SK-N-SH (cell line): ENCODE results near the gene SERINC1. TPM values are rescaled to one million over a fixed set of nuclear protein-coding genes. Genes with fewer than 3 reads are reported as not detected.

ENCODE experiments used
- CTCF ChIA-PET: fragments of 300-600, 350-600 bp; formaldehyde crosslinking; extraction: SDS; loops from one replicate; lab custom pipeline; 2021; lab: Yijun Ruan, JAX
- POLR2A ChIA-PET: fragments of 350-600 bp; sonication (Branson Sonifier 250); formaldehyde crosslinking; extraction: SDS; loops from one replicate; lab custom pipeline; 2020; ENCODE audit warnings: antibody characterized with exemption, inconsistent platforms; lab: Yijun Ruan, JAX
- DNase-seq: peaks from one replicate; pipeline ENCODE4 v3.0.0; 2012
- H2AFZ ChIP-seq: fragments of 200-600 bp; sonication (generic); 2 replicates; pipeline ENCODE4 v1.8.1; 2016; ENCODE audit warnings: antibody characterized with exemption, mild to moderate bottlenecking, low read depth
- H3F3A ChIP-seq: fragments of 200-600 bp; sonication (generic); replicated peaks from 2 replicates; pipeline ENCODE3; 2016; ENCODE audit warnings: antibody characterized with exemption, mild to moderate bottlenecking; ENCODE audit not compliant: insufficient read depth
- H3K27ac ChIP-seq, 2 experiments: fragments of 200-500 bp in 1 of 2; fragments of 200-600 bp in 1 of 2; sonication (Bioruptor generic) in 1 of 2; sonication (generic), shearing (Covaris generic) in 1 of 2; 2 replicates each; pipeline versions ENCODE4 v1.5.1 to v1.6.1; 2014 to 2016; ENCODE audit warnings: low read depth in 2 of 2, inconsistent platforms in 1 of 2, low read length in 1 of 2, mild to moderate bottlenecking in 1 of 2, mixed read lengths in 1 of 2
- H3K27me3 ChIP-seq: fragments of 200-600 bp; sonication (generic), shearing (Covaris generic); 2 replicates; pipeline ENCODE4 v1.6.1; 2016; ENCODE audit warnings: mixed run types; ENCODE audit not compliant: insufficient read depth
- H3K36me3 ChIP-seq, 2 experiments: fragments of 200-500 bp in 1 of 2; fragments of 200-600 bp in 1 of 2; sonication (Bioruptor generic) in 1 of 2; sonication (generic) in 1 of 2; replicated peaks in 1 of 2; 2 replicates each; pipeline versions ENCODE3 to v1.5.1; 2014 to 2016; ENCODE audit warnings: low read length in 1 of 2, mild to moderate bottlenecking in 1 of 2; ENCODE audit not compliant: insufficient read depth in 2 of 2, control insufficient read depth in 1 of 2
- H3K4me1 ChIP-seq, 2 experiments: fragments of 200-500 bp in 1 of 2; fragments of 200-600 bp in 1 of 2; sonication (Bioruptor generic) in 1 of 2; sonication (generic), shearing (Covaris generic) in 1 of 2; 2 replicates each; pipeline versions ENCODE4 v1.5.1 to v1.6.1; 2014 to 2016; ENCODE audit warnings: low read depth in 1 of 2, low read length in 1 of 2, mixed run types in 1 of 2; ENCODE audit not compliant: insufficient read depth in 2 of 2, control insufficient read depth in 1 of 2
- H3K4me2 ChIP-seq: fragments of 200-600 bp; sonication (generic), shearing (Covaris generic); 2 replicates; pipeline ENCODE4 v1.6.1; 2017; ENCODE audit warnings: mixed run types
- H3K4me3 ChIP-seq, 2 experiments: fragments of 200-500 bp in 1 of 2; fragments of 200-600 bp in 1 of 2; sonication (Bioruptor generic) in 1 of 2; sonication (generic), shearing (Covaris generic) in 1 of 2; 2 replicates each; pipeline versions ENCODE4 v1.5.1 to v1.8.1; 2014 to 2016; ENCODE audit warnings: low read depth in 2 of 2, inconsistent platforms in 1 of 2, low read length in 1 of 2, mild to moderate bottlenecking in 1 of 2, mixed read lengths in 1 of 2, moderate library complexity in 1 of 2
- H3K79me2 ChIP-seq: fragments of 200-600 bp; sonication (generic); 2 replicates; pipeline ENCODE4 v1.8.1; 2017; ENCODE audit warnings: mild to moderate bottlenecking; ENCODE audit not compliant: insufficient read depth
- H3K9ac ChIP-seq: fragments of 200-600 bp; sonication (generic); 2 replicates; pipeline ENCODE4 v1.6.1; 2017; ENCODE audit warnings: mixed run types
- H3K9me2 ChIP-seq: fragments of 200-600 bp; sonication (generic); 2 replicates; pipeline ENCODE4 v1.6.1; 2017; ENCODE audit warnings: mixed run types
- H3K9me3 ChIP-seq: fragments of 200-600 bp; sonication (generic); 2 replicates; pipeline ENCODE4 v1.6.1; 2017; ENCODE audit warnings: mixed run types, mild to moderate bottlenecking, moderate library complexity
- H4K20me1 ChIP-seq: fragments of 200-600 bp; sonication (generic); 2 replicates; pipeline ENCODE4 v1.6.1; 2017; ENCODE audit warnings: mild to moderate bottlenecking, mixed run types; ENCODE audit not compliant: insufficient read depth
- CHD2 ChIP-seq: fragments of 150-350 bp; IDR thresholded peaks from 2 replicates; pipeline ENCODE4 v1.6.1; 2018; ENCODE audit warnings: low read length; ENCODE audit not compliant: partially characterized antibody
- EP300 ChIP-seq, 2 experiments: IDR thresholded peaks; 2 replicates each; pipeline versions ENCODE4 v1.4.0 to v1.6.1; 2012; ENCODE audit warnings: borderline replicate concordance in 1 of 2, low read depth in 1 of 2, low read length in 1 of 2
- EZH2phosphoT487 ChIP-seq: fragments of 200-600 bp; sonication (generic); IDR thresholded peaks from 2 replicates; pipeline ENCODE4 v1.6.1; 2017; ENCODE audit warnings: low read depth, mixed run types, mild to moderate bottlenecking, antibody characterized with exemption, moderate library complexity, borderline replicate concordance
- FOSL2 ChIP-seq: IDR thresholded peaks from 2 replicates; pipeline ENCODE4 v1.4.0; 2012; ENCODE audit warnings: low read depth, mild to moderate bottlenecking, moderate library complexity, borderline replicate concordance
- FOXJ3 ChIP-seq: sonication (generic); formaldehyde crosslinking; IDR thresholded peaks from 2 replicates; pipeline ENCODE4 v1.5.1; 2020; ENCODE audit warnings: mild to moderate bottlenecking, missing genetic modification reagents
- GABPA ChIP-seq: IDR thresholded peaks from 2 replicates; pipeline ENCODE4 v1.4.0; 2012; ENCODE audit warnings: low read depth, mild to moderate bottlenecking
- JUND ChIP-seq: IDR thresholded peaks from 2 replicates; pipeline ENCODE4 v1.4.0; 2012
- MEF2A ChIP-seq: IDR thresholded peaks from 2 replicates; pipeline ENCODE4 v1.4.0; 2012; ENCODE audit warnings: low read depth, borderline replicate concordance
- MXI1 ChIP-seq: IDR thresholded peaks from 2 replicates; pipeline ENCODE4 v1.6.1; 2012; ENCODE audit warnings: mild to moderate bottlenecking, low read depth, low read length, improper control_type of control experiment
- NFIC ChIP-seq: IDR thresholded peaks from 2 replicates; pipeline ENCODE4 v1.4.0; 2012; ENCODE audit warnings: borderline replicate concordance
- POLR2AphosphoS5 ChIP-seq: IDR thresholded peaks from 2 replicates; pipeline ENCODE4 v1.6.1; 2012; ENCODE audit warnings: low read depth, low read length
- RAD21 ChIP-seq: IDR thresholded peaks from 2 replicates; pipeline ENCODE4 v1.6.1; 2012; ENCODE audit warnings: mild to moderate bottlenecking, low read length
- RCOR1 ChIP-seq: fragments of 150-350 bp; IDR thresholded peaks from 2 replicates; pipeline ENCODE4 v1.6.1; 2017; ENCODE audit warnings: antibody characterized with exemption, low read length
- RXRA ChIP-seq: IDR thresholded peaks from 2 replicates; pipeline ENCODE4 v1.4.0; 2012; ENCODE audit warnings: low read depth, mild to moderate bottlenecking, borderline replicate concordance
- TAF1 ChIP-seq: IDR thresholded peaks from 2 replicates; pipeline ENCODE4 v1.6.1; 2012; ENCODE audit warnings: low read depth, mild to moderate bottlenecking, low read length, moderate library complexity, borderline replicate concordance
- TCF12 ChIP-seq: IDR thresholded peaks from 2 replicates; pipeline ENCODE4 v1.4.0; 2012
- TEAD4 ChIP-seq: IDR thresholded peaks from 2 replicates; pipeline ENCODE4 v1.4.0; 2012; ENCODE audit warnings: mild to moderate bottlenecking, borderline replicate concordance; ENCODE audit not compliant: insufficient read depth
- USF2 ChIP-seq: fragments of 150-350 bp; IDR thresholded peaks from 2 replicates; pipeline ENCODE4 v1.6.1; 2017; ENCODE audit warnings: antibody characterized with exemption, low read length, low read depth, borderline replicate concordance
- YY1 ChIP-seq: IDR thresholded peaks from 2 replicates; pipeline ENCODE4 v1.4.0; 2012; ENCODE audit warnings: low read depth, mild to moderate bottlenecking
- WGBS: methylation state at CpG from one replicate; pipeline ENCODE4 v1.1.6; 2017; ENCODE audit warnings: low lambda C conversion rate; 5-methylcytosine and 5-hydroxymethylcytosine counted together
- polyA plus RNA-seq, 3 experiments: library from polyadenylated mRNA; depleted of rRNA; stranded (reverse); fragments of >200 nt; gene quantifications; 2 replicates each; pipeline ENCODE4 v1.2.3, GENCODE V29; 2012
- TF ChIP-seq, protein P1 (sequence below): fragments of 200-600 bp; sonication (generic); IDR thresholded peaks from 2 replicates; pipeline ENCODE4 v1.6.1; 2017; ENCODE audit warnings: antibody characterized with exemption, mild to moderate bottlenecking, moderate library complexity
- TF ChIP-seq, protein P2 (sequence below): IDR thresholded peaks from 2 replicates; pipeline ENCODE4 v1.4.0; 2012; ENCODE audit warnings: low read depth, borderline replicate concordance
- TF ChIP-seq, protein P3 (sequence below): IDR thresholded peaks from 2 replicates; pipeline ENCODE4 v1.4.0; 2012; ENCODE audit warnings: low read depth
- TF ChIP-seq, protein P4 (sequence below): fragments of 150-350 bp; IDR thresholded peaks from 2 replicates; pipeline ENCODE4 v1.6.1; 2016; ENCODE audit warnings: mild to moderate bottlenecking, low read depth, low read length
- TF ChIP-seq, protein P5 (sequence below): IDR thresholded peaks from 2 replicates; pipeline ENCODE4; 2012
- TF ChIP-seq, protein P6 (sequence below): IDR thresholded peaks from 2 replicates; pipeline ENCODE4 v1.4.0; 2012; ENCODE audit warnings: low read depth, borderline replicate concordance

The SERINC1 gene
- polyA plus RNA-seq, 1 of the 3 experiments (the other 2 are of a cell fraction) = 55.2 TPM

DNA sequence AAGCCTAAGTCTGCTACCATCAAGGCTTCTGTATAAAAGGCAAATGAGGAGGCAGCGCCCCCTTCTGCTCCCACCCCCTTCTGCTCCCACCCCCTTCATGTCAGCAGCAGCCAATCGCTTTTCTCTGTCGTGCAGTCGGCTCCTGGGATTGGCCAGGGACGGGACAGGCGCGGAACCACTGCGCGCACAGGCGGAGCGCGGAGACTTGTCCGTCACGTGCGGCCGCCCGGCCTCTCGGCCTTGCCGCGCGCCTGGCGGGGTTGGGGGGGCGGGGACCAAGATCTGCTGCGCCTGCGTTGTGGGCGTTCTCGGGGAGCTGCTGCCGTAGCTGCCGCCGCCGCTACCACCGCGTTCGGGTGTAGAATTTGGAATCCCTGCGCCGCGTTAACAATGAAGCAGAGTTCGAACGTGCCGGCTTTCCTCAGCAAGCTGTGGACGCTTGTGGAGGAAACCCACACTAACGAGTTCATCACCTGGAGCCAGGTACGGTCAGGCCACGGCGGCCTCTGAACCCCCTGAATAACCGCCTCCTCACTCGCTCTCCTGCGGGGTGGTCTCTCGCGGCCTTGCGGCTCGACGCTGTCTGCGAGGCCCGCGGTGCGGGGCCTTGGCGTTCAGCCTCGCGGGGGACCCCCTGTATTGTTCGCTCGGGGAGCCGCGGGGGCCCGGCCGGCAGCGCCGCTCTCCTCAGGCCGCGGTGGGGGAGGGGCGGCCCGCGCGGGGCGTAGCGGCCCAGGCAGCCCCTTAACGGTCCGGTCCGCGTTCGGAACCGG lies 72.1 kb downstream of the SERINC1 start, which contains the start of gene HSF2:
Gene HSF2, plus strand, starts transcription at position 305 of the 773 bp plus-strand sequence. Its CDS starts 86 bp downstream, at position 391.
- CTCF ChIA-PET = interaction anchor here (0.6 to 1.3 kb wide), 4 partner anchors 10 to 93 kb away, joined by 3 to 5 read pairs (median 3); no protein-coding TSS in a partner anchor
- H3K79me2 ChIP-seq = peaks cover 50% of the 10 kb centered on the region
- H4K20me1 ChIP-seq = peaks cover 14% of the 10 kb centered on the region; the same call in 1 of the 2 replicates
- H3K36me3 ChIP-seq = no peaks in the 10 kb centered on the region
- peak within 1 kb of the TSS; percentile 91 for H2AFZ ChIP-seq
- H3K9ac ChIP-seq = peak within 1 kb of the TSS; percentile 93
- H3K27ac ChIP-seq = peak within 1 kb of the TSS; percentile 73 to 88
- peak within 1 kb of the TSS; percentile 87 for H3K4me2 ChIP-seq
- peaks cover 0 to 8% of the 10 kb centered on the region in 2 experiments; a peak in 2 of 4 replicates for H3K4me1 ChIP-seq
- peak within 1 kb of the TSS; percentile 97 to 99 for H3K4me3 ChIP-seq
- 2% methylated on average over 16 of the region's 82 CpGs for WGBS
- no peaks in the 10 kb centered on the region for H3K27me3 ChIP-seq
- POLR2A ChIA-PET = no interaction called here
- H3K9me3 ChIP-seq = no peaks in the 10 kb centered on the region
- no peaks in the 10 kb centered on the region for H3K9me2 ChIP-seq
- H3F3A ChIP-seq = peaks cover 12% of the 10 kb centered on the region
- DNase-seq = peak; percentile 94
- TF ChIP-seq USF2 (peak; percentile 69), EZH2phosphoT487 (no peak), CHD2 (peak; percentile 87), GABPA (no peak), JUND (no peak), EP300 (IDR thresholded peaks at IDR 0.05; ENCODE audit: borderline replicate concordance in 1 of 2, low read depth in 1 of 2, low read length in 1 of 2) (no peak), POLR2AphosphoS5 (peak; percentile 84), YY1 (no peak), TCF12 (no peak), TAF1 (peak; percentile 74; the same call in 1 of the 2 replicates), MXI1 (peak; percentile 83), RAD21 (no peak), FOXJ3 (no peak), NFIC (no peak), RCOR1 (no peak), TEAD4 (no peak), FOSL2 (no peak), MEF2A (no peak), RXRA (no peak)
- TF ChIP-seq, protein P1, sequence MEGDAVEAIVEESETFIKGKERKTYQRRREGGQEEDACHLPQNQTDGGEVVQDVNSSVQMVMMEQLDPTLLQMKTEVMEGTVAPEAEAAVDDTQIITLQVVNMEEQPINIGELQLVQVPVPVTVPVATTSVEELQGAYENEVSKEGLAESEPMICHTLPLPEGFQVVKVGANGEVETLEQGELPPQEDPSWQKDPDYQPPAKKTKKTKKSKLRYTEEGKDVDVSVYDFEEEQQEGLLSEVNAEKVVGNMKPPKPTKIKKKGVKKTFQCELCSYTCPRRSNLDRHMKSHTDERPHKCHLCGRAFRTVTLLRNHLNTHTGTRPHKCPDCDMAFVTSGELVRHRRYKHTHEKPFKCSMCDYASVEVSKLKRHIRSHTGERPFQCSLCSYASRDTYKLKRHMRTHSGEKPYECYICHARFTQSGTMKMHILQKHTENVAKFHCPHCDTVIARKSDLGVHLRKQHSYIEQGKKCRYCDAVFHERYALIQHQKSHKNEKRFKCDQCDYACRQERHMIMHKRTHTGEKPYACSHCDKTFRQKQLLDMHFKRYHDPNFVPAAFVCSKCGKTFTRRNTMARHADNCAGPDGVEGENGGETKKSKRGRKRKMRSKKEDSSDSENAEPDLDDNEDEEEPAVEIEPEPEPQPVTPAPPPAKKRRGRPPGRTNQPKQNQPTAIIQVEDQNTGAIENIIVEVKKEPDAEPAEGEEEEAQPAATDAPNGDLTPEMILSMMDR = peak; percentile 32; the same call in 1 of the 2 replicates
- TF ChIP-seq, protein P2, sequence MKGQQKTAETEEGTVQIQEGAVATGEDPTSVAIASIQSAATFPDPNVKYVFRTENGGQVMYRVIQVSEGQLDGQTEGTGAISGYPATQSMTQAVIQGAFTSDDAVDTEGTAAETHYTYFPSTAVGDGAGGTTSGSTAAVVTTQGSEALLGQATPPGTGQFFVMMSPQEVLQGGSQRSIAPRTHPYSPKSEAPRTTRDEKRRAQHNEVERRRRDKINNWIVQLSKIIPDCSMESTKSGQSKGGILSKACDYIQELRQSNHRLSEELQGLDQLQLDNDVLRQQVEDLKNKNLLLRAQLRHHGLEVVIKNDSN = peak; percentile 87
- TF ChIP-seq, protein P3, sequence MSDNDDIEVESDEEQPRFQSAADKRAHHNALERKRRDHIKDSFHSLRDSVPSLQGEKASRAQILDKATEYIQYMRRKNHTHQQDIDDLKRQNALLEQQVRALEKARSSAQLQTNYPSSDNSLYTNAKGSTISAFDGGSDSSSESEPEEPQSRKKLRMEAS = peak; percentile 78; the same call in 1 of the 2 replicates
- TF ChIP-seq, protein P4, sequence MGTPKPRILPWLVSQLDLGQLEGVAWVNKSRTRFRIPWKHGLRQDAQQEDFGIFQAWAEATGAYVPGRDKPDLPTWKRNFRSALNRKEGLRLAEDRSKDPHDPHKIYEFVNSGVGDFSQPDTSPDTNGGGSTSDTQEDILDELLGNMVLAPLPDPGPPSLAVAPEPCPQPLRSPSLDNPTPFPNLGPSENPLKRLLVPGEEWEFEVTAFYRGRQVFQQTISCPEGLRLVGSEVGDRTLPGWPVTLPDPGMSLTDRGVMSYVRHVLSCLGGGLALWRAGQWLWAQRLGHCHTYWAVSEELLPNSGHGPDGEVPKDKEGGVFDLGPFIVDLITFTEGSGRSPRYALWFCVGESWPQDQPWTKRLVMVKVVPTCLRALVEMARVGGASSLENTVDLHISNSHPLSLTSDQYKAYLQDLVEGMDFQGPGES = peak; percentile 60; the same call in 1 of the 2 replicates
- TF ChIP-seq, protein P5, sequence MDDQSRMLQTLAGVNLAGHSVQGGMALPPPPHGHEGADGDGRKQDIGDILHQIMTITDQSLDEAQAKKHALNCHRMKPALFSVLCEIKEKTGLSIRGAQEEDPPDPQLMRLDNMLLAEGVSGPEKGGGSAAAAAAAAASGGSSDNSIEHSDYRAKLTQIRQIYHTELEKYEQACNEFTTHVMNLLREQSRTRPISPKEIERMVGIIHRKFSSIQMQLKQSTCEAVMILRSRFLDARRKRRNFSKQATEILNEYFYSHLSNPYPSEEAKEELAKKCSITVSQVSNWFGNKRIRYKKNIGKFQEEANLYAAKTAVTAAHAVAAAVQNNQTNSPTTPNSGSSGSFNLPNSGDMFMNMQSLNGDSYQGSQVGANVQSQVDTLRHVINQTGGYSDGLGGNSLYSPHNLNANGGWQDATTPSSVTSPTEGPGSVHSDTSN = peak; percentile 88
- TF ChIP-seq, protein P6, sequence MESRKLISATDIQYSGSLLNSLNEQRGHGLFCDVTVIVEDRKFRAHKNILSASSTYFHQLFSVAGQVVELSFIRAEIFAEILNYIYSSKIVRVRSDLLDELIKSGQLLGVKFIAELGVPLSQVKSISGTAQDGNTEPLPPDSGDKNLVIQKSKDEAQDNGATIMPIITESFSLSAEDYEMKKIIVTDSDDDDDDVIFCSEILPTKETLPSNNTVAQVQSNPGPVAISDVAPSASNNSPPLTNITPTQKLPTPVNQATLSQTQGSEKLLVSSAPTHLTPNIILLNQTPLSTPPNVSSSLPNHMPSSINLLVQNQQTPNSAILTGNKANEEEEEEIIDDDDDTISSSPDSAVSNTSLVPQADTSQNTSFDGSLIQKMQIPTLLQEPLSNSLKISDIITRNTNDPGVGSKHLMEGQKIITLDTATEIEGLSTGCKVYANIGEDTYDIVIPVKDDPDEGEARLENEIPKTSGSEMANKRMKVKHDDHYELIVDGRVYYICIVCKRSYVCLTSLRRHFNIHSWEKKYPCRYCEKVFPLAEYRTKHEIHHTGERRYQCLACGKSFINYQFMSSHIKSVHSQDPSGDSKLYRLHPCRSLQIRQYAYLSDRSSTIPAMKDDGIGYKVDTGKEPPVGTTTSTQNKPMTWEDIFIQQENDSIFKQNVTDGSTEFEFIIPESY = no peak
